ENCODE measurements around the gene LRP8.

LRP8 gene

DNA sequence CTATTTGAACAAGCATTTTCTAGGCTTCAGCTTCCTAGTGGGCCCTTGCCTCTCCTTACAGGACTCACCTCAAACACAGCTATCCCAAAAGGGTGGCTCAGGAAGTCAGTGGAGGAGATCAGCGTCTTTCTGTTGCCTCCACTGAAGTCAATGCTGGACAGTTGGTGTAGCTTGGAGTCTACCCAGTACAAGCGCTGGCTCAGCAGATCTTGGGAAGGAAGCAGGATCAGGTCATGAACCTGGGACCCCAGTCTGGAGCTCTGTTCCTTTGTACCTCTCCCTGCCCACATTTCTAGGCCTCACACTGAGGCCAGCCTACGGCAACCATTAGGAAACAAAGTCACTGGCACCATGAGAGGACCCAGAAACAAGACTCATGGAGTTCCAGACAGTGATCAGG lies 65.9 kb downstream of the LRP8 start:
- no peak for DNase-seq (ENCODE audit: low read depth in 2 of 2)

- no peak for DNase-seq (ENCODE audit: low read depth in 2 of 2)
These were observed 67.1 kb downstream of the LRP8 start for GRCh38 chr1:53260631-53261247.

GRCh38 chr1:53259932-53260331 lies 67.9 kb downstream of the LRP8 start:
- no peak for DNase-seq (ENCODE audit: low read depth in 2 of 2)

GRCh38 chr1:53258216-53258615 lies 69.7 kb downstream of the LRP8 start:
- DNase-seq (ENCODE audit: low read depth in 2 of 2), result no peak

- no peak for DNase-seq (ENCODE audit: low read depth in 2 of 2)
These were observed 70.3 kb downstream of the LRP8 start for GRCh38 chr1:53257454-53258081.

DNA sequence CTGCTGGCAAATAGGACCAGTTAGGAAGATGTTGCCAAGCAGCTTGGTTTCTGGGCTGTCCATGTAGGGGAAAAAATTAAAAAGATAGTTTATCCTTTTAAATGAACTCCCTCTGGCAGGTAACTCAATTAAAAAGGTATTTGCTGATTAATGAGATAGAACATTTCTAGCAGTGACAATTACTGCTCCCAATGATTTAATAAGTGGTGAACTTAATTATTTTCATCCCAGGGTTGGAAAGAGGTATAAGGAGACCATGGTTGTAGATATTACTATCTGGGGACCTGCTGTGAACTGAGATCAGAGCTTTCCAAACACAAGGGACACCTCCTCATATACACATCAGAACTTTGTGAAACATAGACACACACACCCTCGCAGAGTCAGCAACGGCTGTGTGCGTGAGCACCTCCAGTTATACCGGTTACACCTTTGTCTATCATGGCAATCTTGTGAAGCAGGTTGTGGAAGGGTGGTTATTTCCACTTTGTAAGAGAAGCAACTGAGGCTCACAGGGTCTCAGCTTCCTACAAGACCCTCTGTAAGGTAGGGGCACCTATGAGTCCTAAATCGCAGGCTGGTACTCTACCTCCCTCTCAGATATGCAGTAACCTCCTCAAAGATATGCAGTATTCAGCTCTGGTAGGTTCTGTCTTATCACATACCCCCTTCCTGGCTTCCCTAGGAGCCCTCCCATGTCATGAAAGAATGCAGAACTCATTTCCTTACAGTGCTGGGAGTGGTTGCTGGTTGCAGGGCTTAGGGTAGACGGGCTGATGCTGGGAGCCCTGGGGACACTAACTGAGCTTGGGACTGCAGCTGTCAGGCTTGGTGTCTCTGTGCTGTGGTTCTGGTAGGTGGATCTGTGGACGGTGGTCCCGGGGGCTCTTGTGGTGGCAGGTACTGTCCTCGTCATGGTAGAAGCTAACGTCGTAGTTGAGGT lies 71.1 kb downstream of the LRP8 start:
- no peak for DNase-seq (ENCODE audit: low read depth in 2 of 2)

GRCh38 chr1:53255031-53255430 lies 72.8 kb downstream of the LRP8 start:
- DNase-seq (ENCODE audit: low read depth in 2 of 2), result no peak

- DNase-seq (ENCODE audit: low read depth in 2 of 2), result no peak
These were observed 73.7 kb downstream of the LRP8 start for GRCh38 chr1:53254011-53254640.

GRCh38 chr1:53250325-53250724 lies 77.5 kb downstream of the LRP8 start:
- DNase-seq (ENCODE audit: low read depth in 2 of 2), result no peak

GRCh38 chr1:53249706-53250105 lies 78.2 kb downstream of the LRP8 start:
- no peak for DNase-seq (ENCODE audit: low read depth in 2 of 2)

- DNase-seq (ENCODE audit: low read depth in 2 of 2), result no peak
These were observed 81.4 kb downstream of the LRP8 start for GRCh38 chr1:53246261-53247134.

DNA sequence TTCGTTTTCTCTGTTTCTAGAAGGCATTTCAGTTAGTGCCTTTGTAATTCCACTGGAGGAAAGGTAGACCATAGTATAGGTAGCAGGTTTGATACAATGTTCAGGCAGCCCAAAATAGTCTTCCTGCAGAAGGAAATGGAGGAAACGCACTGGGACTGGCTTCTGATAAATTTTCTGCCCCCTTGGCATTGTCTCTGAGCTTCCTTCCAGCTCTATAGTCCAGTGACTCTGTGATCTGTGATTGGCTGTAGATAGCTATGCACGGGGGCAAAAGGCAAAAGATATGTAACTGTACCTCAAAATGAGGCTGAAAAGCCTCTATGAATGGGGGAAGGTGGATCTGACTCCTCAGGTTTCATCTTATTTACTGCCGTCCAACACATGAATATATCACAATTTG lies 83.7 kb downstream of the LRP8 start:
- no peak for DNase-seq (ENCODE audit: low read depth in 2 of 2)

DNA sequence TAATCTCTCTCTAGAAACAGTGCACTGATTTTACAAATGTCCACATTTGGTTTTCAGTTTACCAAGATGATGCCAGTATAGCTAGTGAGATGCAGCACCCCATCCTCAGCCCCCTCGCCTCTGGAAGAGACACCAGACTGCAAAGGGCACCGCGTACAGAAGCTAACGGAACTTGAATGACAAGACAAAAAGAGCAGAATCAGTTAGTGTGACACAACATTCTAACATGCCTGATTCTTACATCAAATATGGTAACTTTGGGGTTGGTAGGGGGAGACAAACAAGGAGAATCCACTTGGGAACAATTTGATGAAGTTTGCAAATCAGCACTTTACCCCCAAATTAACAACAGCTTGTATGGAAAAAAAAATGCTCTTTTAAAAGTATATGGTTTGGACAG lies 85.5 kb downstream of the LRP8 start:
- no peak for DNase-seq (ENCODE audit: low read depth in 2 of 2)

DNA sequence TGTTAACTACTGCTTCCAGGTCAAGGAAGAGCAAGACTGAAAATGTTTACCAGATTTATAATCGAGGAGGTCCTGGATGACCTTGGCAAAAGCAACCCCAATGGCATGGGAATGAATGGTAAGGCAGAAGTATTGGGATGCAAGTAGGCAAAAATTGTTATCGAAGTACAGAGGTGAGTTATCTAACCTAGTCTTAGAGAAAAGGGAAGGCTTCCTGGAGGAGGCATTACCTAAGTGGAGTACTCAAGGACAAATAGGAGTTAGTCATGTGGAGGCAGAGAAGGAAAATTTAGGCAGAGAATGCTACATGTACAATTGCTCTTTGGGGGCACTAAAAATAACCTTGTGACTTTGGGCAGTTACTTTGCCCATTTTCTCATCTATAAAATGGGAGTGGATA lies 86.0 kb downstream of the LRP8 start:
- no peak for DNase-seq (ENCODE audit: low read depth in 2 of 2)

- peak; percentile 87 to 90 for DNase-seq (ENCODE audit: low read depth in 2 of 2)
These were observed 89.4 kb downstream of the LRP8 start, which contains the start of gene MAGOH for GRCh38 chr1:53238197-53239155. Gene MAGOH, minus strand, starts transcription at chr1:53238518. Its CDS starts 70 bp downstream, at chr1:53238448.

DNA sequence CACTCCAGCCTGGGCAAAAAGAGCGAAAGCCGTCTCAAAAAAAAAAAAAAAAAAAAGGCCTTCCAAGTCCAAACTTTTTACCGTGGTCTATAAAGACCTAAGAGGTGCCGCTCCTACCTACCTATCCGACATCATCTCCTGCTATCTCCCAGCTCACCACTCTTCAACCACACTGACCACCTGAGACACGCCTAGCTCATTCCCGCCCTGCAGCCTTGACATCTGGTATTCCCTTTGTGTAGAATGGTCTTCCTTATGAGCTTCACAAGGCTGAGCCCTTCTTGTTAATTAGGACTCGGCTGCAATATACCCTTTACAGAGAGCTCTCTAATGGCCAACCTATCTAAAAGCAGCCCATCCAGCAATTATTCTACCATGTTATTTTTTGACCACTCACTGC lies 90.2 kb downstream of the LRP8 start:
- no peak for DNase-seq (ENCODE audit: low read depth in 2 of 2)

GRCh38 chr1:53220962-53221286 lies 106.9 kb downstream of the LRP8 start:
- DNase-seq (ENCODE audit: low read depth in 2 of 2), result no peak

- DNase-seq (ENCODE audit: low read depth in 2 of 2), result peak; percentile 79 to 85
These were observed 107.5 kb downstream of the LRP8 start, which contains the start of gene CZIB for GRCh38 chr1:53220171-53220961. Gene CZIB, minus strand, starts transcription at chr1:53220634. Its CDS starts 59 bp downstream, at chr1:53220575.

GRCh38 chr1:53219711-53220110 lies 108.2 kb downstream of the LRP8 start:
- no peak for DNase-seq (ENCODE audit: low read depth in 2 of 2)

Data from stimulated activated CD8-positive, alpha-beta memory T cell treated with anti-CD3 and anti-CD28 coated beads, Interleukin-2, amount 100 ng/mL, for 1 hour (primary cell).